Common myeloid progenitor, CD34-positive (primary cell): ENCODE data around the gene PIKFYVE.
A peak's percentile ranks its signal among the peaks of the same experiment; 100 is the strongest.

ENCODE experiments used
- CTCF ChIA-PET: fragments of 350-600 bp; sonication (Branson Sonifier 250); formaldehyde crosslinking; loops from one replicate; lab custom pipeline; 2021; ENCODE audit warnings: antibody characterized with exemption; lab: Charles Lee
- POLR2A ChIA-PET: fragments of 350-600 bp; sonication (Branson Sonifier 250); formaldehyde crosslinking; loops from one replicate; lab custom pipeline; 2021; ENCODE audit warnings: antibody characterized with exemption; lab: Charles Lee
- DNase-seq, 3 donors: peaks; one replicate each; pipeline versions ENCODE4 v3.0.0 to v3.0.0-alpha.2; 2013
- H3K27ac ChIP-seq, 2 experiments: 1 replicate in 1 of 2; 2 replicates in 1 of 2; pipeline ENCODE4 v1.7.0; 2013; ENCODE audit warnings: inconsistent platforms in 2 of 2, low read length in 2 of 2, mild to moderate bottlenecking in 2 of 2, low read depth in 1 of 2, moderate library complexity in 1 of 2; ENCODE audit not compliant: severe bottlenecking in 2 of 2, insufficient read depth in 1 of 2, poor library complexity in 1 of 2
- H3K27me3 ChIP-seq, 5 experiments: replicated peaks in 2 of 5; 1 replicate in 3 of 5; 2 replicates in 2 of 5; pipeline versions ENCODE4 v1.6.1 to v1.7.0; 2013; ENCODE audit warnings: low read length in 4 of 5, mild to moderate bottlenecking in 2 of 5, moderate library complexity in 2 of 5, inconsistent platforms in 1 of 5; ENCODE audit not compliant: insufficient read depth in 5 of 5, control insufficient read depth in 4 of 5
- H3K36me3 ChIP-seq, 4 experiments: 1 replicate in 2 of 4; 2 replicates in 2 of 4; pipeline versions ENCODE4 v1.6.1 to v1.7.0; 2013; ENCODE audit warnings: low read length in 3 of 4, control low read depth in 1 of 4, mild to moderate bottlenecking in 1 of 4; ENCODE audit not compliant: control insufficient read depth in 4 of 4, insufficient read depth in 4 of 4
- H3K4me1 ChIP-seq, 4 experiments: 1 replicate in 3 of 4; 2 replicates in 1 of 4; pipeline versions ENCODE4 v1.6.1 to v1.7.1; 2013; ENCODE audit warnings: low read length in 3 of 4, mild to moderate bottlenecking in 3 of 4, control low read depth in 1 of 4, inconsistent platforms in 1 of 4, moderate library complexity in 1 of 4; ENCODE audit not compliant: control insufficient read depth in 4 of 4, insufficient read depth in 4 of 4; ENCODE audit errors: control extremely low read depth in 1 of 4
- H3K4me3 ChIP-seq, 7 experiments: 1 replicate in 4 of 7; 2 replicates in 3 of 7; pipeline versions ENCODE4 v1.5.1 to v1.7.0; 2013; ENCODE audit warnings: mild to moderate bottlenecking in 7 of 7, low read length in 6 of 7, moderate library complexity in 6 of 7, inconsistent platforms in 2 of 7, low read depth in 2 of 7, control low read depth in 1 of 7; ENCODE audit not compliant: insufficient read depth in 4 of 7, control insufficient read depth in 1 of 7; ENCODE audit errors: extremely low read depth in 1 of 7
- H3K9me3 ChIP-seq, 5 experiments: 1 replicate in 4 of 5; 2 replicates in 1 of 5; pipeline versions ENCODE4 v1.6.1 to v1.7.1; 2013; ENCODE audit warnings: low read length in 4 of 5, mild to moderate bottlenecking in 2 of 5, inconsistent platforms in 1 of 5, low read depth in 1 of 5, moderate library complexity in 1 of 5; ENCODE audit not compliant: control insufficient read depth in 4 of 5, insufficient read depth in 2 of 5; ENCODE audit errors: control extremely low read depth in 1 of 5
- WGBS: methylation state at CpG from one replicate; pipeline ENCODE4 v1.1.5; 2013; ENCODE audit not compliant: insufficient coverage; 5-methylcytosine and 5-hydroxymethylcytosine counted together

Gene PIKFYVE

DNA sequence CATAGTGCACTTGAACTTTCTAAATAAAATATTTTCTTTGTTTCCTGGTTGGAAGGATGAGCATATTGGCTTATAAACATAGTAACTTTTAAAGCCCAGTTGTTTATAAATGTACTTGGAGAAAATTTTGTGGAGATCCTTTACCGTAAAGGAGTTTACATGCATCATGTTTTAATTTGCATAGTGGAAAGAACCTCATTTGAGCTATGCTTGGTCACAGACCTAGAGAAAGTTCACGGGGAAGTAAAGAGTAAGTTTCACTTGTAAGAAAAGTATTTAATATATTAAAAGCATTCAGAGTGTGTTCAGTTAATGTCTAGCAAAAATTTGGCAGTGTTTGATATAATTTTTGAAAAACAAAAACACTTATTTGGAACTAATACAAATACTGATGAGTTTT is 45.3 kb downstream of the PIKFYVE start:
- Histone ChIP-seq H3K27ac (no peak overlapping the region), H3K9me3 (peaks cover 0 to 2% (median 0%) of the 10 kb centered on the region in 5 experiments), H3K4me1 (no peaks in the 10 kb centered on the region), H3K36me3 (peaks cover 11 to 54% (median 30%) of the 10 kb centered on the region in 4 experiments), H3K4me3 (no peak overlapping the region), H3K27me3 (no peaks in the 10 kb centered on the region)
- DNase-seq, result peak in 1 of 3 donors; percentile 8
- WGBS, result 100% methylated on average over 1 of the region's 2 CpGs
- POLR2A ChIA-PET, result no interaction called here
- CTCF ChIA-PET, result interaction anchor here (0.8 to 1.3 kb wide), 2 partner anchors 9 to 209 kb away, joined by 3 to 4 read pairs; no protein-coding TSS in a partner anchor

DNA sequence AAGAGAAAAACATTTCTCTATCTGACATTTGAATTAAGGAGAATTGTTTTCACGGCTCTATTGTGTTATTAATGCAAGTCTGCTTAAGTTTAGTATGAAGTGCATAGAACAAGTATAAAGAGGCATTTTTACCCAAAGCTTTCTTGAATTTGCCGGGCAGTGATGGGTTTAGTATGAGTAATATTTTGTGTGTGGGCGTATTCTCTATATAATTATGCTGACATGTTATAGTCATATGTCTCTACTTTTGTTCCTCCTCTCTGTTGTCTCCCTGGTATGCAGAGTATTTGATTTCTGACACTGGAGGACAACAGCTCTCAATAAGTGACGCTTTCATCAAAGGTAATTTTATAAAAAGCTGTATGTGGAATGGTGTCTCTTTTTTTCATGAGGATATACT is 45.9 kb downstream of the PIKFYVE start:
- ChIA-PET CTCF (interaction anchor here (0.8 to 1.3 kb wide), 2 partner anchors 8 to 210 kb away, joined by 3 to 4 read pairs; no protein-coding TSS in a partner anchor), POLR2A (no interaction called here)
- Histone ChIP-seq H3K27me3 (no peaks in the 10 kb centered on the region), H3K27ac (no peak overlapping the region), H3K36me3 (peaks cover 9 to 50% (median 27%) of the 10 kb centered on the region in 4 experiments), H3K9me3 (peaks cover 0 to 2% (median 0%) of the 10 kb centered on the region in 5 experiments), H3K4me1 (no peaks in the 10 kb centered on the region), H3K4me3 (no peak overlapping the region)
- WGBS, result 100% methylated on average over 2 of the region's 4 CpGs
- DNase-seq, result no peak

DNA sequence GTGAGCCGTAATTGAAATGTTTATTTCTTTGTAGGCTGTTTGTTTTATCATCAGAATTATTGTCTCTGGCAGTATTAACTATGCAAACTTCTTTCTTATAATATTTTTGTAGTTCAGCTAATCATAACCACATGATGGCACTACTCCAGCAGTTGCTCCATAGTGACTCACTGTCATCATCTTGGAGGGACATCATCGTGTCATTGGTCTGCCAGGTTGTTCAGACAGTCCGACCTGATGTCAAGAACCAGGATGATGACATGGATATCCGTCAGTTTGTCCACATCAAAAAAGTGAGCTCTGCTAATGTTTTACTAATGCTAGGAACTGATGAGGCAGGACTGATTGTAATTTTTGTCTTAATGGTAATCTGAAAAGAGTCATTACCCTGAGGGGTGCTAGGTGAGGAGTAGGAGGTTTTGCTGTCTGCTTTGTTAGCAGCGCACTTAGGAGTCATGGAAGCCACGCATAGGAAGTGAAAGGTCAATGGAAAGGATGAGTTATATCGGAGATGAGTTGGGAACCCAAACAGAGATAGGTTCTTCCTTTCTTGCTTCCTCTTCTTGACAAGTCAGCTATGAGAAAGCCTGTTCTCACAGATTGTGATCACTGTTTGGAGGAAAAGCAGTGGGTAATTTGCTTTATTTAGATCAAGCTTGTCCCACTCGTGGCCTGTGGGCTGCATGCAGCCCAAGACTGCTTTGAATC is 49.2 kb downstream of the PIKFYVE start:
- Histone ChIP-seq H3K36me3 (peaks cover 9 to 56% (median 41%) of the 10 kb centered on the region in 4 experiments), H3K9me3 (peaks cover 0 to 2% (median 0%) of the 10 kb centered on the region in 5 experiments), H3K27ac (no peak overlapping the region), H3K4me1 (peaks cover 0 to 3% (median under 1%) of the 10 kb centered on the region in 4 experiments), H3K27me3 (no peaks in the 10 kb centered on the region), H3K4me3 (no peak overlapping the region)
- DNase-seq, result peak in 1 of 3 donors; percentile 17
- 93% methylated on average over 6 of the region's 8 CpGs for WGBS
- ChIA-PET POLR2A (no interaction called here), CTCF (interaction anchor here (0.7 to 1.8 kb wide), 3 partner anchors 14 to 35 kb away, joined by 3 to 5 read pairs (median 4); no protein-coding TSS in a partner anchor)

DNA sequence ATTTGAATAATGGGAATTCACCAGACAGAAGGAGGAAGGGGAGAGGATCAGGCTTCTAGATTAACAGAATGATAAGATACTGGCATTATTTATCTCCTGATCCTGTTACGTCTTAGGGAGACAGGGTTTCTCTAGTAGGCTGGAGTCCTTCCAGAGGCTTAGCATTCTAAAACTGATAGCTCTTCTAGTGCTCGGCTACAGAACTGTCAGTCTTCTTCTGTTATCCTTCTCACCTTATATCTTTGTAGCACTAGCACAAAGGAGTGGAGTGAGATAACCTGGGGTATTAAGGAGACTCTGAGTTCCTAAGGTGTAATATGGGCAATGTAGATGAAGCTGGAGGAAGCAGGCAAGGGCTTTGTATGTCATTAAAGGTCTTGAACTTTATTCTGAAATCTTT is 52.1 kb downstream of the PIKFYVE start:
- Histone ChIP-seq H3K27ac (peak overlapping the region in 1 of 2 experiments; percentile 27), H3K36me3 (peaks cover 9 to 55% (median 46%) of the 10 kb centered on the region in 4 experiments), H3K4me1 (peaks cover 0 to 5% (median 4%) of the 10 kb centered on the region in 4 experiments), H3K27me3 (no peaks in the 10 kb centered on the region), H3K4me3 (no peak overlapping the region), H3K9me3 (peaks cover 0 to 2% (median 0%) of the 10 kb centered on the region in 5 experiments)
- POLR2A ChIA-PET, result no interaction called here
- CTCF ChIA-PET, result interaction anchor here (1.0 kb wide), 1 partner anchor 57 kb away, joined by 4 read pairs; no protein-coding TSS in a partner anchor
- DNase-seq, result no peak
- WGBS, result 78% methylated on average over 1 of the region's 2 CpGs

DNA sequence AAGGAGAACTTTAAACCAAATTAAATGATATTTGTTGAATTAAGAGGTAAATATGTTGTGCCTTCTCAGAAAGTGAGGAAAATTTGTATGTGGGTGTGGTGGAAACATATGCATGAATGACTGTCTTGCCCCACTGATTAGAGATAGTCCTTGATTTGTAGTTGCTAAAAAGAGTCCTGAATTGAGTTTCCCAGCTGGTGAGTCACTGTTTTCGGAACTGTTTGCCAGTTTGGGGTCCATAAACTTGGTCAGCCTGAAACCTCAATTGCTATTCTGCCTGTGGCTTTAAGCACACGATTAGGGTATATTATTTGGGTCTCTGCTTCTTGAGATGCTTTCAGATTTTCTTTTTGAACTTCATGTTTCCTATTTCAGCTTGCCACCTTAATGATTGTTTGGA is 53.3 kb downstream of the PIKFYVE start:
- Histone ChIP-seq H3K4me3 (no peak overlapping the region), H3K4me1 (peaks cover 0 to 5% (median 4%) of the 10 kb centered on the region in 4 experiments), H3K27ac (no peak overlapping the region), H3K36me3 (peaks cover 14 to 57% (median 45%) of the 10 kb centered on the region in 4 experiments), H3K27me3 (no peaks in the 10 kb centered on the region), H3K9me3 (peaks cover 0 to 2% (median 0%) of the 10 kb centered on the region in 5 experiments)
- peak in 1 of 3 donors; percentile 8 for DNase-seq
- CTCF ChIA-PET, result interaction anchor here (1.2 kb wide), 1 partner anchor 8 kb away, joined by 4 read pairs; no protein-coding TSS in a partner anchor
- POLR2A ChIA-PET, result no interaction called here
- 100% methylated on average over 1 of the region's 2 CpGs for WGBS

DNA sequence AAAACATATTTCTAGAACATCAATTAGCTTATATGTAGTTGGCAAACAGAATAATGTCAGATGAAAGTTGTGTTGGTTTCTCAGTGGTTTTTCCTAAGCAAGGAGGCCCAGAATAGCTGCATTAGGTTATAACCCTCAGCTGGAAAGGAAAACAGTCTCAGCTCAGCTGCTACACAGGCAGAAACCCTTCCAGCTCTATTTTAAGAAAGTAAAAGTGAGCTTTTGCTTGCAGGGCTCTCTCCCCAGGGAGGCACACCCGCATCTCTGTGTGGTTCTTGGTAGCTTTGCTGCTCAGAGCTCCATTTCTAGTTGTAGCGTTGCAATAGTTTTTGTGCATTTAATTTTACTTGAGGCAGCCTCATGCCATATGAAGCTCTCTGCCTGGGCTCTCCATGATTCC is 54.6 kb downstream of the PIKFYVE start:
- ChIA-PET CTCF (interaction anchor here (0.9 to 1.3 kb wide), 5 partner anchors 9 to 219 kb away, joined by 3 to 5 read pairs (median 4); no protein-coding TSS in a partner anchor), POLR2A (no interaction called here)
- H3K4me3 ChIP-seq, result no peak overlapping the region
- peak overlapping the region in 1 of 2 experiments; percentile 60 for H3K27ac ChIP-seq
- 69% methylated on average over 2 of the region's 2 CpGs for WGBS
- peaks cover 13 to 57% (median 47%) of the 10 kb centered on the region in 4 experiments for H3K36me3 ChIP-seq
- no peaks in the 10 kb centered on the region for H3K9me3 ChIP-seq
- no peaks in the 10 kb centered on the region for H3K27me3 ChIP-seq
- no peak for DNase-seq
- peaks cover 0 to 5% (median 4%) of the 10 kb centered on the region in 4 experiments for H3K4me1 ChIP-seq

DNA sequence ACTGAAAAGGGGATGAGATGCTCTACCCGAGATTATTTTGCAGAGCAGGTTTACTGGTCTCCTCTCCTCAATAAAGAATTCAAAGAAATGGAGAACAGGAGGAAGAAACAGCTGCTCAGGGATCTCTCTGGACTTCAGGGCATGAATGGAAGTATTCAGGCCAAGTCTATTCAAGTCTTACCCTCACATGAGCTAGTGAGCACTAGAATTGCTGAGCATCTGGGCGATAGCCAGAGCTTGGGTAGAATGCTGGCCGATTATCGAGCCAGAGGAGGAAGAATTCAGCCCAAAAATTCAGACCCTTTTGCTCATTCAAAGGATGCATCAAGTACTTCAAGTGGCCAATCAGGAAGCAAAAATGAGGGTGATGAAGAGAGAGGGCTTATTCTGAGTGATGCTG is 60.0 kb downstream of the PIKFYVE start:
- Histone ChIP-seq H3K36me3 (peaks cover 45 to 77% (median 61%) of the 10 kb centered on the region in 4 experiments), H3K4me1 (peaks cover 0 to under 1% (median 0%) of the 10 kb centered on the region in 4 experiments), H3K4me3 (no peak overlapping the region), H3K9me3 (no peaks in the 10 kb centered on the region), H3K27me3 (no peaks in the 10 kb centered on the region), H3K27ac (no peak overlapping the region)
- no peak for DNase-seq
- ChIA-PET POLR2A (no interaction called here), CTCF (interaction anchor here (2.1 kb wide), 1 partner anchor 21 kb away, joined by 5 read pairs; no protein-coding TSS in a partner anchor)
- 93% methylated on average over 4 of the region's 4 CpGs for WGBS
